ENCODE data around the gene ACBD6. TPM values are rescaled to one million over a fixed set of nuclear protein-coding genes. Genes with fewer than 3 reads are reported as not detected.
A peak's percentile ranks its signal among the peaks of the same experiment; 100 is the strongest.

ACBD6 gene
- total and polyA plus RNA-seq, 8 donors, result 15.0 to 25.1 (median 18.6) TPM

- H3K4me1 ChIP-seq, result peaks cover 0 to 9% (median 0%) of the 10 kb centered on the region in 3 donors
- TF ChIP-seq, protein P1, sequence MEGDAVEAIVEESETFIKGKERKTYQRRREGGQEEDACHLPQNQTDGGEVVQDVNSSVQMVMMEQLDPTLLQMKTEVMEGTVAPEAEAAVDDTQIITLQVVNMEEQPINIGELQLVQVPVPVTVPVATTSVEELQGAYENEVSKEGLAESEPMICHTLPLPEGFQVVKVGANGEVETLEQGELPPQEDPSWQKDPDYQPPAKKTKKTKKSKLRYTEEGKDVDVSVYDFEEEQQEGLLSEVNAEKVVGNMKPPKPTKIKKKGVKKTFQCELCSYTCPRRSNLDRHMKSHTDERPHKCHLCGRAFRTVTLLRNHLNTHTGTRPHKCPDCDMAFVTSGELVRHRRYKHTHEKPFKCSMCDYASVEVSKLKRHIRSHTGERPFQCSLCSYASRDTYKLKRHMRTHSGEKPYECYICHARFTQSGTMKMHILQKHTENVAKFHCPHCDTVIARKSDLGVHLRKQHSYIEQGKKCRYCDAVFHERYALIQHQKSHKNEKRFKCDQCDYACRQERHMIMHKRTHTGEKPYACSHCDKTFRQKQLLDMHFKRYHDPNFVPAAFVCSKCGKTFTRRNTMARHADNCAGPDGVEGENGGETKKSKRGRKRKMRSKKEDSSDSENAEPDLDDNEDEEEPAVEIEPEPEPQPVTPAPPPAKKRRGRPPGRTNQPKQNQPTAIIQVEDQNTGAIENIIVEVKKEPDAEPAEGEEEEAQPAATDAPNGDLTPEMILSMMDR (IDR thresholded peaks at IDR 0.05), result no peak
- WGBS, 2 donors, result 29 to 55% methylated on average over 8 of the region's 8 CpGs
- no peak overlapping the region for H3K27ac ChIP-seq
- no peaks in the 10 kb centered on the region for H3K27me3 ChIP-seq
- DNase-seq, result peak in 1 of 6 donors; percentile 23
- H3K4me3 ChIP-seq, result no peak overlapping the region
- ATAC-seq, result peak; percentile 9 to 44 (median 31)
- intact Hi-C loops (cut with DNase I), result no loop called here
- FAIRE-seq, result no peak
- no peaks in the 10 kb centered on the region for H3K9me3 ChIP-seq
- no peaks in the 10 kb centered on the region for H3K36me3 ChIP-seq
Observed at GRCh38 chr1:180270530-180271271, 231.7 kb downstream of the ACBD6 start.

DNA sequence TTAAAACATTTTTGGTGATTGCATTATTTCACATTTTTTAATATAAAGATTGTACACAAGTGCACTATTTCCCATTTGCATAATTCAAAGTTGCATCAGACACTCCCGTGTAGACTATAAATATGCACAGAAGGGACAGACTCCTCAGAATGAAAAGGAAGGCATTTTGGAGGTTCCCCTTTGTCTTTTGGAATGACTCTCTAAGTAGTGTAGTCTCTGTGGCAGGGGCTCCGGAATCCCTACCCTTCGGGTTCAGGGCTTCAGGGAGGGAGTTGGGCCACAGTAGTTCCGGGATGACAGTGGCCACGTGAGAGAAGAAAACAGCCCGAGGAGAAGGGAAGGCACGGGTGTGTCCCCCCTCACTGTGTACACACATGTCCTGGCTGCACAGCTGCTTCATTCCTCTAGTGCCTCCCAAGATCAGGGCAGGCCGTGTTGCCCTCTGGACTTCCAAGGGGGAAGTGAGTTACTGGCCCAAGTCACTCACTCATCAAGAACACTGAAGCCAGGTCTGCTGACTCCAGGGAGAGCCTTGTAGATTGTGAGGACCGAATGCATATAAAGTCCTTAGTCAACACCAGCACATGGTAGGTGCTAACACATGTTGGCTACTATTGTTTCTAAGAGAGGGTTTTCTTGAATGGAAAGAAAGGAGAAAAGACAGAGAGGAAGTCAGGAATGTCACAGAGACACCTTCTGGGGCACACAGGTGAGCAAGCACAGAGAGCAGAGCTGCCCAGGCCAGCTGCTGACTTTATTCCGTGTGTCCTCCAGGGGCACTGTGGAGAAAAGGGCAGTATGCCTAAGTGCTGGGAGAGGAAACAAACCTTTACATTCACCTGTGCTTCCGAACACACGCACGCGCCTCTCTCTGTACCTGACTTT lies 232.5 kb downstream of the ACBD6 start:
- H3K27ac ChIP-seq, result no peak overlapping the region
- no peak for FAIRE-seq
- H3K27me3 ChIP-seq, result no peaks in the 10 kb centered on the region
- DNase-seq, result peak in 4 of 6 donors; percentile 6 to 45 (median 31)
- peak; percentile 73 to 89 (median 82) for ATAC-seq
- H3K9me3 ChIP-seq, result no peaks in the 10 kb centered on the region
- TF ChIP-seq, protein P1 (IDR thresholded peaks at IDR 0.05), result no peak
- WGBS, 2 donors, result 47 to 57% methylated on average over 14 of the region's 14 CpGs
- intact Hi-C loops (cut with DNase I), result no loop called here
- H3K4me1 ChIP-seq, result peaks cover 0 to 9% (median 0%) of the 10 kb centered on the region in 3 donors
- H3K36me3 ChIP-seq, result no peaks in the 10 kb centered on the region
- no peak overlapping the region for H3K4me3 ChIP-seq

DNA sequence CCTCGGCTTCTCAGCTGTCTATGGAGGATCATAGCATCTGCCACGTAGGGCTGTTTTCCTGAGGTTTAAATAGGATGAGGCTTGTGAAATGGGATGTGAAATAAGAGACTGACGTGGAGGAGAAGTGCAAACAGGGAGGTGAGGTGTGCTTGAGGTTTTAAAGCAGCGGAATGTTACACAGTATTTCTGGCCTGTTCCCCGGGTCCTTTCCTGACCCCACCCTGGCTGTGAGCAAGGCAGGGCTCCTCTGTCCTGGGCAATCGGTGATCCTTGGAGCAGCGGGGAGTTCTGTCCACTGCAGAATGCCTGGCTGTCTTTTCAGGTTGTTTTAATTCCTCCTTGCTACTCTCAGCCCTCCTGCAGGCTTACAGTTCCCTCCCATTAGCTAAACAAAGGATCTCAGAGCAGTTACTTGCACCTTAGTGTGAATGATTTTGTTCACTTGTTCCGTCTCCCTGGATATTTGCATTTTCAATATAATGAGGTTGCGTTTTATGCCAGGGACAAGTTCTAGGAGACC lies 233.8 kb downstream of the ACBD6 start:
- WGBS, 2 donors, result 89 to 90% methylated on average over 9 of the region's 9 CpGs
- H3K36me3 ChIP-seq, result no peaks in the 10 kb centered on the region
- ATAC-seq (no peak), FAIRE-seq (no peak), DNase-seq (no peak)
- H3K27ac ChIP-seq, result no peak overlapping the region
- no peaks in the 10 kb centered on the region for H3K27me3 ChIP-seq
- TF ChIP-seq, protein P1 (IDR thresholded peaks at IDR 0.05), result no peak
- H3K9me3 ChIP-seq, result no peaks in the 10 kb centered on the region
- peaks cover 0 to 9% (median 0%) of the 10 kb centered on the region in 3 donors for H3K4me1 ChIP-seq
- intact Hi-C loops (cut with DNase I), result no loop called here
- no peak overlapping the region for H3K4me3 ChIP-seq

DNA sequence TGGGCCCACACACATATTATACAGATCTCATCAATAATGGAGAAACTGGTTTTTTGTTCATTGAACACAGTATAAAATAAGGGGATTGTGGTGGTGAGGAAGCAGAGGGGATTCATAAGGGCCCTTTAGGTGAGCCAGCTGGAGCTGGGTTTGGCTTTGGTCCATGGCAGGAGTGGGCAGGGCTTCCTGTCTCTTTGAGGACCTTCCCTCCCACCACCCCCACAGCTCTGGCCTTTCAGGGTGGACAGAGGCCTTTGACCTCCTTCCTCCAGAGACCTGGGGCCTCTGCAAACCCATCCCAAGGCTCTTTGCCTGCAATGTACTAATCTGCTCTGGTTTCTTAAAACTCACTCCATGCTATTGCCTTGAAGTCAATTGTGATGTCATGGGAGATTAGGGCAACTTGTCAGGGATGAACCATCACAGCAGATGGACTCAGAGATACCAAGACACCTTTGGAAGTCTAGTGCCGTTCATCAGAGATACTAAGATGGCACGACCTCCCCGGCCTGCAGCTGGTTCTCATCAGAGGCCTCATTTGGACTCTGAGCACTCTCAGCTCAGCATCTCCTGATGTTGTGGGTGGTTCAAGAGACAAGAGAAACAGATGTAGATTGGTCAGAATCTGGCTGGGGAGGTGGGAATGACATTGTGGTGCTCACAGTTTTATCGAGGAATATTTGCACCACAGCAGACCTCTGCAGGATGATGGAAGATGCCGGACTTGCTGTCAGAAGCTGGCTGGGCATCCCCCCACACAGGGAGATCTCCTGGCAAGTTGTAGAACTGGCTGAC lies 234.4 kb downstream of the ACBD6 start:
- Histone ChIP-seq H3K4me3 (no peak overlapping the region), H3K27me3 (no peaks in the 10 kb centered on the region), H3K36me3 (no peaks in the 10 kb centered on the region), H3K4me1 (peaks cover 0 to 9% (median 0%) of the 10 kb centered on the region in 3 donors), H3K9me3 (no peaks in the 10 kb centered on the region), H3K27ac (no peak overlapping the region)
- FAIRE-seq (no peak), DNase-seq (no peak), ATAC-seq (no peak)
- intact Hi-C loops (cut with DNase I), result no loop called here
- TF ChIP-seq, protein P1 (IDR thresholded peaks at IDR 0.05), result no peak
- 81 to 88% methylated on average over 5 of the region's 5 CpGs for WGBS, 2 donors

Measured in pancreas (tissue), 10 donors.